ENCODE results near the gene RELN. TPM values are rescaled to one million over a fixed set of nuclear protein-coding genes. Genes with fewer than 3 reads are reported as not detected.

RELN gene
- total and polyA plus RNA-seq, 2 of the 13 experiments (the other 11 are each of a cell fraction or from before 2014, with no cell fraction given), result 315 to 332 TPM

GRCh38 chr7:103704701-103705100 lies 284.8 kb downstream of the RELN start:
- Histone ChIP-seq H4K20me1 (ENCODE audit: insufficient read depth, low read length) (no peaks in the 10 kb centered on the region), H3K4me3 (replicated peaks in 1 of 3; ENCODE audit: insufficient read depth in 1 of 3, low read depth in 2 of 3, low read length in 3 of 3) (no peak overlapping the region), H3K36me3 (replicated peaks in 1 of 2; ENCODE audit: control insufficient read depth in 1 of 2, insufficient read depth in 2 of 2, low read length in 2 of 2) (peaks cover 0 to 2% of the 10 kb centered on the region in 2 experiments; a peak in 2 of 5 replicates), H3K79me2 (ENCODE audit: insufficient read depth, low read length) (no peaks in the 10 kb centered on the region), H3K27me3 (ENCODE audit: control insufficient read depth in 1 of 2, insufficient read depth in 2 of 2, low read length in 2 of 2) (no peaks in the 10 kb centered on the region), H3K4me2 (ENCODE audit: low read depth, low read length) (no peak overlapping the region), H3K9me3 (ENCODE audit: low read length) (no peaks in the 10 kb centered on the region), H3K9ac (ENCODE audit: insufficient read depth, low read depth, low read length) (no peak overlapping the region), H2AFZ (ENCODE audit: low read length) (no peak overlapping the region), H3K4me1 (ENCODE audit: insufficient read depth, low read length) (peaks cover 24% of the 10 kb centered on the region), H3K27ac (ENCODE audit: extremely low read length, insufficient read depth, low read length) (no peak overlapping the region)
- ATAC-seq, result no peak
- in situ Hi-C loops (cut with HindIII; ENCODE audit: extremely low pct_ligation_motif_present, low pct_unique_long_range_greater_than_20kb) (no loop called here), intact Hi-C loops (cut with micrococcal nuclease; ENCODE audit: unreplicated experiment) (no loop called here)
- CTCF ChIA-PET (ENCODE audit: low intra/inter-chr PET ratio, low total read pairs), result no interaction called here
- 88% methylated on average over 1 of the region's 1 CpG for WGBS (ENCODE audit: low lambda C conversion rate)
- TF ChIP-seq TFAP4 (IDR thresholded peaks at IDR 0.05; ENCODE audit: borderline replicate concordance, low read depth), result no peak
- TF ChIP-seq RBM22 (optimal IDR thresholded peaks at IDR 0.05; ENCODE audit: low read length), result peak; percentile 47
- BruUV-seq (replicated peaks), result no TSS peak
- FAIRE-seq, result no peak
- DNase-seq (ENCODE audit: low spot score), result no peak
- POLR2A ChIA-PET, result no interaction called here

GRCh38 chr7:103702982-103703381 lies 286.5 kb downstream of the RELN start:
- ChIA-PET POLR2A (no interaction called here), CTCF (ENCODE audit: low intra/inter-chr PET ratio, low total read pairs) (no interaction called here)
- intact Hi-C loops (cut with micrococcal nuclease; ENCODE audit: unreplicated experiment), result no loop called here
- FAIRE-seq (no peak), DNase-seq (ENCODE audit: low spot score) (no peak), ATAC-seq (0 out of 3 replicates have a peak, but pooled peaks have one; percentile 29)
- Histone ChIP-seq H3K27me3 (ENCODE audit: control insufficient read depth in 1 of 2, insufficient read depth in 2 of 2, low read length in 2 of 2) (no peaks in the 10 kb centered on the region), H3K9me3 (ENCODE audit: low read length) (no peaks in the 10 kb centered on the region), H3K4me1 (ENCODE audit: insufficient read depth, low read length) (peaks cover 24% of the 10 kb centered on the region), H2AFZ (ENCODE audit: low read length) (no peak overlapping the region), H3K4me3 (replicated peaks in 1 of 3; ENCODE audit: insufficient read depth in 1 of 3, low read depth in 2 of 3, low read length in 3 of 3) (no peak overlapping the region), H3K27ac (ENCODE audit: extremely low read length, insufficient read depth, low read length) (no peak overlapping the region), H3K79me2 (ENCODE audit: insufficient read depth, low read length) (no peaks in the 10 kb centered on the region), H3K9ac (ENCODE audit: insufficient read depth, low read depth, low read length) (no peak overlapping the region), H3K4me2 (ENCODE audit: low read depth, low read length) (no peak overlapping the region), H4K20me1 (ENCODE audit: insufficient read depth, low read length) (no peaks in the 10 kb centered on the region), H3K36me3 (replicated peaks in 1 of 2; ENCODE audit: control insufficient read depth in 1 of 2, insufficient read depth in 2 of 2, low read length in 2 of 2) (peaks cover 0 to 10% of the 10 kb centered on the region in 2 experiments; a peak in 2 of 5 replicates)
- BruUV-seq (replicated peaks), result no TSS peak
- in situ Hi-C loops (cut with HindIII; ENCODE audit: extremely low pct_ligation_motif_present, low pct_unique_long_range_greater_than_20kb), result no loop called here
- TF ChIP-seq RBM39 (IDR thresholded peaks at IDR 0.05; ENCODE audit: low read depth, low read length, poor library complexity, severe bottlenecking) (no peak), ISL2 (CRISPR knock-in tag; IDR thresholded peaks at IDR 0.05) (no peak), MED13 (CRISPR knock-in tag; IDR thresholded peaks at IDR 0.05) (no peak), ZNF547 (CRISPR knock-in tag; IDR thresholded peaks at IDR 0.05) (no peak), ZNF780A (CRISPR knock-in tag; IDR thresholded peaks at IDR 0.05) (no peak), ZNF354B (CRISPR knock-in tag; IDR thresholded peaks at IDR 0.05) (no peak), REL (CRISPR knock-in tag; conservative IDR thresholded peaks at IDR 0.05) (no peak), POLR2A (IDR thresholded peaks at IDR 0.05; ENCODE audit: insufficient read depth in 1 of 2, low read depth in 2 of 2, low read length in 2 of 2) (no peak), ZNF749 (CRISPR knock-in tag; IDR thresholded peaks at IDR 0.05; ENCODE audit: borderline replicate concordance) (no peak), ZNF629 (CRISPR knock-in tag; conservative IDR thresholded peaks at IDR 0.05) (no peak), ZNF768 (CRISPR knock-in tag; IDR thresholded peaks at IDR 0.05) (no peak), ADNP (CRISPR knock-in tag; IDR thresholded peaks at IDR 0.05) (no peak)
- WGBS (ENCODE audit: low lambda C conversion rate), result 88% methylated on average over 3 of the region's 3 CpGs
